Gastrocnemius medialis (tissue), 4 donors: ENCODE data around the gene PPP1CA. TPM values are rescaled to one million over a fixed set of nuclear protein-coding genes. Genes with fewer than 3 reads are reported as not detected.

Experiments
- ATAC-seq, 2 donors: fragments of 150-250 bp; one replicate each; pipeline ENCODE4 v1.9.1; 2016
- DNase-seq, 2 donors: peaks; one replicate each; pipeline ENCODE4 v3.0.0-alpha.2; 2019
- H3K27ac ChIP-seq, 4 donors: fragments of 200-600 bp; sonication (generic); 1 replicate in 1 of 4; 2 replicates in 3 of 4; pipeline ENCODE4 v1.5.1; 2016 to 2018; ENCODE audit warnings: mild to moderate bottlenecking in 2 of 4, moderate library complexity in 1 of 4
- H3K27me3 ChIP-seq, 3 donors: fragments of 200-600 bp; sonication (generic) in 2 of 3; 1 replicate in 1 of 3; 2 replicates in 2 of 3; pipeline versions ENCODE4 v1.5.1 to v1.6.0; 2016 to 2019; ENCODE audit warnings: mild to moderate bottlenecking in 1 of 3, moderate library complexity in 1 of 3
- H3K36me3 ChIP-seq, 2 donors: fragments of 200-600 bp; sonication (generic) in 1 of 2; one replicate each; pipeline ENCODE4 v1.5.1; 2017 to 2018
- H3K4me1 ChIP-seq, 2 donors: fragments of 200-600 bp; sonication (generic) in 1 of 2; one replicate each; pipeline ENCODE4 v1.5.1; 2016 to 2017; ENCODE audit warnings: mild to moderate bottlenecking in 2 of 2
- H3K4me3 ChIP-seq, 4 donors: fragments of 200-600 bp; sonication (generic) in 3 of 4; 1 replicate in 1 of 4; 2 replicates in 3 of 4; pipeline ENCODE4 v1.5.1; 2016 to 2019; ENCODE audit warnings: mild to moderate bottlenecking in 2 of 4
- H3K9me3 ChIP-seq, 3 donors: fragments of 200-600 bp; sonication (generic) in 2 of 3; 1 replicate in 1 of 3; 2 replicates in 2 of 3; pipeline ENCODE4 v1.5.1; 2016 to 2019
- CTCF ChIP-seq, 5 experiments: fragments of 450-650 bp in 3 of 5; fragments of 200-600 bp in 2 of 5; sonication (generic) in 2 of 5; IDR thresholded peaks in 4 of 5; conservative IDR thresholded peaks in 1 of 5; 1 replicate in 4 of 5; 2 replicates in 1 of 5; pipeline ENCODE4 v1.5.1; 2016 to 2019; ENCODE audit warnings: antibody characterized with exemption in 5 of 5, mild to moderate bottlenecking in 3 of 5, moderate library complexity in 3 of 5
- POLR2A ChIP-seq, 2 donors: fragments of 450-650 bp; IDR thresholded peaks; one replicate each; pipeline ENCODE4 v1.6.1; 2017; ENCODE audit warnings: antibody characterized with exemption in 2 of 2, mild to moderate bottlenecking in 2 of 2, moderate library complexity in 2 of 2
- in situ Hi-C, 4 donors: fragments of 200-750 bp; cut with MboI; loops; one replicate each; pipeline versions ENCODE4 v1.15.0 to v1.8.0; 2017; ENCODE audit warnings: low sequenced_read_pairs in 4 of 4
- intact Hi-C: fragments of 100-400 bp; cut with DNase I; formaldehyde crosslinking; loops from one replicate; pipeline ENCODE4 v1.15.1; 2023; ENCODE audit warnings: low total_unique reads
- total RNA-seq, 4 donors: library from RNA; depleted of rRNA; stranded (reverse); fragments of >200 nt; gene quantifications; one replicate each; pipeline versions ENCODE4 v1.1.0 to v1.2.3, GENCODE V29; 2016

The PPP1CA gene
- total RNA-seq, 4 donors from 2014 or later = 78.4 to 193 (median 124) TPM

- Histone ChIP-seq H3K4me3 (no peak overlapping the region), H3K9me3 (no peaks in the 10 kb centered on the region), H3K36me3 (peaks cover 0 to 43% of the 10 kb centered on the region in 2 donors), H3K27me3 (no peaks in the 10 kb centered on the region), H3K4me1 (peaks cover 16 to 26% of the 10 kb centered on the region in 2 donors), H3K27ac (no peak overlapping the region)
- intact Hi-C loops (no loop called here), in situ Hi-C loops (loop anchor here (10.0 kb wide), 2 partner anchors 79 to 109 kb away; partner anchors contain the start of genes CDK2AP2 (in 3 of the 4) and PITPNM1 (in 3 of the 4))
- DNase-seq = no peak
- TF ChIP-seq POLR2A (IDR thresholded peaks at IDR 0.05) = no peak
- TF ChIP-seq CTCF (IDR thresholded peaks at IDR 0.05 in 4 of 5, conservative IDR thresholded peaks at IDR 0.05 in 1 of 5) = no peak
- ATAC-seq = no peak
Observed at GRCh38 chr11:67395555-67396258, 6.0 kb downstream of the PPP1CA start.

GRCh38 chr11:67393990-67394389 is 7.7 kb downstream of the PPP1CA start:
- Histone ChIP-seq H3K36me3 (peaks cover 0 to 31% of the 10 kb centered on the region in 2 donors), H3K9me3 (no peaks in the 10 kb centered on the region), H3K4me1 (peaks cover 5 to 18% of the 10 kb centered on the region in 2 donors), H3K27ac (no peak overlapping the region), H3K27me3 (no peaks in the 10 kb centered on the region), H3K4me3 (no peak overlapping the region)
- intact Hi-C loops = no loop called here
- DNase-seq (no peak), ATAC-seq (no peak)
- TF ChIP-seq POLR2A (IDR thresholded peaks at IDR 0.05) (no peak), CTCF (IDR thresholded peaks at IDR 0.05 in 4 of 5, conservative IDR thresholded peaks at IDR 0.05 in 1 of 5) (no peak)
- in situ Hi-C loops = loop anchor here (10.0 kb wide), 2 partner anchors 81 to 111 kb away; partner anchors contain the start of genes CDK2AP2 (in 3 of the 4) and PITPNM1 (in 3 of the 4)

GRCh38 chr11:67393437-67393836 is 8.2 kb downstream of the PPP1CA start:
- Histone ChIP-seq H3K27ac (no peak overlapping the region), H3K9me3 (no peaks in the 10 kb centered on the region), H3K4me1 (peaks cover 5 to 18% of the 10 kb centered on the region in 2 donors), H3K4me3 (no peak overlapping the region), H3K27me3 (no peaks in the 10 kb centered on the region), H3K36me3 (peaks cover 0 to 26% of the 10 kb centered on the region in 2 donors)
- in situ Hi-C loops = loop anchor here (10.0 kb wide), 2 partner anchors 81 to 111 kb away; partner anchors contain the start of genes CDK2AP2 (in 3 of the 4) and PITPNM1 (in 3 of the 4)
- TF ChIP-seq CTCF (IDR thresholded peaks at IDR 0.05 in 4 of 5, conservative IDR thresholded peaks at IDR 0.05 in 1 of 5) (no peak), POLR2A (IDR thresholded peaks at IDR 0.05) (no peak)
- ATAC-seq (no peak), DNase-seq (no peak)
- intact Hi-C loops = no loop called here

GRCh38 chr11:67392183-67392715 is 9.4 kb downstream of the PPP1CA start:
- no peaks in the 10 kb centered on the region for H3K27me3 ChIP-seq
- peak overlapping the region; percentile 79 to 89 (median 86) for H3K27ac ChIP-seq
- in situ Hi-C loops (loop anchor here (10.0 kb wide), 2 partner anchors 83 to 113 kb away; partner anchors contain the start of genes CDK2AP2 (in 3 of the 4) and PITPNM1 (in 3 of the 4)), intact Hi-C loops (no loop called here)
- H3K9me3 ChIP-seq = no peaks in the 10 kb centered on the region
- TF ChIP-seq POLR2A (IDR thresholded peaks at IDR 0.05) (no peak), CTCF (IDR thresholded peaks at IDR 0.05 in 4 of 5, conservative IDR thresholded peaks at IDR 0.05 in 1 of 5) (no peak)
- ATAC-seq (no peak), DNase-seq (no peak)
- peak overlapping the region; percentile 59 to 83 (median 74) for H3K4me3 ChIP-seq
- peaks cover 0 to 14% of the 10 kb centered on the region in 2 donors for H3K36me3 ChIP-seq
- H3K4me1 ChIP-seq = peaks cover 5 to 16% of the 10 kb centered on the region in 2 donors
